Stomach (tissue), 4 donors: ENCODE data around the gene TGM2.

Experiments used
- POLR2A ChIP-seq, 4 donors: fragments of 450-650 bp; IDR thresholded peaks; one replicate each; pipeline ENCODE4 v1.6.1; 2016; ENCODE audit warnings: antibody characterized with exemption in 4 of 4, control low read depth in 2 of 4, mild to moderate bottlenecking in 1 of 4, moderate library complexity in 1 of 4
- TF ChIP-seq, protein P1 (sequence below), 7 experiments: fragments of 450-650 bp in 4 of 7; fragments of 200-600 bp in 3 of 7; sonication (generic) in 3 of 7; IDR thresholded peaks; one replicate each; pipeline ENCODE4 v1.5.1; 2016 to 2019; ENCODE audit warnings: antibody characterized with exemption in 7 of 7, control low read depth in 2 of 7, mild to moderate bottlenecking in 1 of 7

DNA sequence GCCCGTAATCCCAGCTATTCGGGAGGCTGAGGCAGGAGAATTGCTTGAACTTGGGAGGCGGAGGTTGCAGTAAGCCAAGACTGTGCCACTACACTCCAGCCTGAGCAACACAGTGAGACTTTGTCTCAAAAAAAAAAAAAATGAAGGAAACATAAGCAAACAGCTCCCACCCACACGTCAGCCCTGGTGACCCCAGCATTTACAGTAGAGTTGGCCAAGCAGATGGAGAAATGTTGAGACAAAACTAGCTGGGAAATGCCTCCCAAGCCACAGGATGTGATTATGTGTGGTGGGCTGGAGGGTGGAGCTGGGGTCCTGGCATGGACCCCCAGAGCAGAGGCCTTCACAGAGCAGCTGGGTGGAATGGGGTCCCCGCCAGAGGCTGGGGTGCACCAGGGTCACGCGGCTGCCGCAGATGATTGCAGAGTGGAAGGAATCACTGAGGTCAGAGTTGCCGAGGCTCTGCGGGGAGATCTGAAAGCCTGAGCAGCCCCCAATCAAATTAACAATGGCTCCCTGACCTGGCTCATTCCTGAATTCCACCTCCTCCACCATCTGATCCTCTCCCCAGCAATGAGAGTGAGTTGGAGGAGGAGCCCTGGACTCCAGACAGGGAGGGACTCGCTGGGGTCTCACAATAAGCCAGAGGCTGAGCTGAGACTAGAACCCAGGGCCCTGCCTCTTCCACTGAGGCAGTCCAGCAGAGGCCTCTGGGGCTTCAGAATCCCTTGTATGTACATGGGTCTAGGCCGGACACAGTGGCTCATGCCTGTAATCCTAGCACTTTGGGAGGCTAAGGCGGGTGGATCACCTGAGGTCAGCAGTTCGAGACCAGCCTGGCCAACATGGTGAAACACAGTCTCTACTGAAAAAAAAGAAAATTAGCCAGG is 34.7 kb upstream of the TGM2 start:
- TF ChIP-seq, protein P1, sequence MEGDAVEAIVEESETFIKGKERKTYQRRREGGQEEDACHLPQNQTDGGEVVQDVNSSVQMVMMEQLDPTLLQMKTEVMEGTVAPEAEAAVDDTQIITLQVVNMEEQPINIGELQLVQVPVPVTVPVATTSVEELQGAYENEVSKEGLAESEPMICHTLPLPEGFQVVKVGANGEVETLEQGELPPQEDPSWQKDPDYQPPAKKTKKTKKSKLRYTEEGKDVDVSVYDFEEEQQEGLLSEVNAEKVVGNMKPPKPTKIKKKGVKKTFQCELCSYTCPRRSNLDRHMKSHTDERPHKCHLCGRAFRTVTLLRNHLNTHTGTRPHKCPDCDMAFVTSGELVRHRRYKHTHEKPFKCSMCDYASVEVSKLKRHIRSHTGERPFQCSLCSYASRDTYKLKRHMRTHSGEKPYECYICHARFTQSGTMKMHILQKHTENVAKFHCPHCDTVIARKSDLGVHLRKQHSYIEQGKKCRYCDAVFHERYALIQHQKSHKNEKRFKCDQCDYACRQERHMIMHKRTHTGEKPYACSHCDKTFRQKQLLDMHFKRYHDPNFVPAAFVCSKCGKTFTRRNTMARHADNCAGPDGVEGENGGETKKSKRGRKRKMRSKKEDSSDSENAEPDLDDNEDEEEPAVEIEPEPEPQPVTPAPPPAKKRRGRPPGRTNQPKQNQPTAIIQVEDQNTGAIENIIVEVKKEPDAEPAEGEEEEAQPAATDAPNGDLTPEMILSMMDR (IDR thresholded peaks at IDR 0.05), result no peak
- no peak for TF ChIP-seq POLR2A (IDR thresholded peaks at IDR 0.05)
